PC-3 (cell line): ENCODE results near the gene C16orf78.

Source experiments
- CTCF ChIP-seq: fragments of 300-600 bp; sonication (generic); conservative IDR thresholded peaks from 2 replicates; pipeline ENCODE4 v1.5.1; 2017; ENCODE audit warnings: antibody characterized with exemption, low read depth, mild to moderate bottlenecking, low read length
- EZH2 ChIP-seq: fragments of 300-600 bp; sonication (generic); IDR thresholded peaks from one replicate; pipeline ENCODE4 v1.6.1; 2017; ENCODE audit warnings: antibody characterized with exemption, mild to moderate bottlenecking, low read length; ENCODE audit not compliant: unreplicated experiment

- no peak for TF ChIP-seq CTCF
- no peak for TF ChIP-seq EZH2
Observed at GRCh38 chr16:49398761-49399160, 25.2 kb downstream of the C16orf78 start.
